KMS-11 (cell line): Measurements from ENCODE around the gene NEUROD2.

Experiments
- H2AFZ ChIP-seq: fragments of 200-600 bp; sonication (generic); 2 replicates; pipeline ENCODE4 v1.6.1; 2016; ENCODE audit warnings: antibody characterized with exemption, mixed run types, low read depth
- H3K27ac ChIP-seq: fragments of 200-600 bp; sonication (generic); 2 replicates; pipeline ENCODE4 v1.6.1; 2016; ENCODE audit warnings: mild to moderate bottlenecking, mixed run types
- H3K27me3 ChIP-seq: fragments of 200-600 bp; sonication (generic); 2 replicates; pipeline ENCODE4 v1.6.1; 2017; ENCODE audit warnings: mild to moderate bottlenecking, low read depth, mixed run types, moderate library complexity; ENCODE audit not compliant: insufficient read depth
- H3K36me3 ChIP-seq: fragments of 200-600 bp; sonication (generic); 2 replicates; pipeline ENCODE4 v1.6.1; 2017; ENCODE audit warnings: mild to moderate bottlenecking, mixed run types; ENCODE audit not compliant: insufficient read depth
- H3K4me1 ChIP-seq: fragments of 200-600 bp; sonication (generic); 2 replicates; pipeline ENCODE4 v1.6.1; 2016; ENCODE audit warnings: mild to moderate bottlenecking, low read depth, mixed run types; ENCODE audit not compliant: poor library complexity, severe bottlenecking
- H3K4me2 ChIP-seq: fragments of 200-600 bp; sonication (generic); 2 replicates; pipeline ENCODE4 v1.7.0; 2016; ENCODE audit warnings: mild to moderate bottlenecking, mixed run types
- H3K4me3 ChIP-seq: fragments of 200-600 bp; sonication (generic); IDR thresholded peaks from 2 replicates; pipeline ENCODE4 v1.6.1; 2017; ENCODE audit warnings: low read depth, low read length, mixed read lengths; ENCODE audit not compliant: insufficient read depth
- H3K79me2 ChIP-seq: fragments of 200-600 bp; sonication (generic); 2 replicates; pipeline ENCODE4 v1.6.1; 2016; ENCODE audit warnings: low read depth, mixed run types; ENCODE audit not compliant: insufficient read depth
- H3K9ac ChIP-seq: fragments of 200-600 bp; sonication (generic); 2 replicates; pipeline ENCODE4 v1.6.1; 2016; ENCODE audit warnings: mild to moderate bottlenecking, mixed run types
- H4K20me1 ChIP-seq: fragments of 200-600 bp; sonication (generic); 2 replicates; pipeline ENCODE4 v1.6.1; 2016; ENCODE audit warnings: mild to moderate bottlenecking, mixed run types; ENCODE audit not compliant: insufficient read depth
- TF ChIP-seq, protein P1 (sequence below): fragments of 200-600 bp; sonication (generic); conservative IDR thresholded peaks from 2 replicates; pipeline ENCODE4 v1.6.1; 2017; ENCODE audit warnings: low read depth, mild to moderate bottlenecking, antibody characterized with exemption, low read length, moderate library complexity, mixed read lengths

The NEUROD2 gene

DNA sequence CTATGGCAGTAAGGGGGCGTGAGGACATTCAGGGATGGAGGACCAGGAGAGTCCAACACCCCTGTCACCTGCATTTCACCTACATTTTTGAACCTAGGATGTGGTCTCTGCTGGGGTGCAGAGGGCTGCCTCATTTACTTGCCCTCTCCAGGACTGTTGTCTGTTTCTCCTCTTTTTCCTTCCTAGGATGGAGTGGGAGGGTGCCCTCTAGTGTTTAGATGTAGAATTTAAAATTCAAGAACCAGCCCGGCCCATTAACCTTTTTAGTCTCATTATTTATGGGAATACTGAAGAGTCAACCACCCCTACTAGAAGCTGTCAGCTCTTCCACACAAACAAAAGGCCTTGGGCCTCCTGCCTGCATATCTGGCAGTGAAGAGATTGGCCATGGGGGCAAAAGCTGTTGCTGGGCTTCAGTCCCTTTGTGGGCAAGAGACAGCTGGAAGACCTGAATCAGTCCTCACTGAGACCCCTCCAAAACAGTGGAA is 26.7 kb upstream of the NEUROD2 start:
- Histone ChIP-seq H3K4me1 (peaks cover 38% of the 10 kb centered on the region), H3K27ac (no peak overlapping the region), H3K9ac (no peak overlapping the region), H2AFZ (0 out of 2 replicates have a peak overlapping the region, but pooled peaks have one; percentile 5), H3K27me3 (peaks cover 4% of the 10 kb centered on the region; the same call in 1 of the 2 replicates), H3K79me2 (peaks cover 19% of the 10 kb centered on the region; the same call in 1 of the 2 replicates), H3K4me2 (no peak overlapping the region; the same call in 1 of the 2 replicates), H4K20me1 (no peaks in the 10 kb centered on the region), H3K4me3 (no peak overlapping the region), H3K36me3 (no peaks in the 10 kb centered on the region)
- TF ChIP-seq, protein P1, sequence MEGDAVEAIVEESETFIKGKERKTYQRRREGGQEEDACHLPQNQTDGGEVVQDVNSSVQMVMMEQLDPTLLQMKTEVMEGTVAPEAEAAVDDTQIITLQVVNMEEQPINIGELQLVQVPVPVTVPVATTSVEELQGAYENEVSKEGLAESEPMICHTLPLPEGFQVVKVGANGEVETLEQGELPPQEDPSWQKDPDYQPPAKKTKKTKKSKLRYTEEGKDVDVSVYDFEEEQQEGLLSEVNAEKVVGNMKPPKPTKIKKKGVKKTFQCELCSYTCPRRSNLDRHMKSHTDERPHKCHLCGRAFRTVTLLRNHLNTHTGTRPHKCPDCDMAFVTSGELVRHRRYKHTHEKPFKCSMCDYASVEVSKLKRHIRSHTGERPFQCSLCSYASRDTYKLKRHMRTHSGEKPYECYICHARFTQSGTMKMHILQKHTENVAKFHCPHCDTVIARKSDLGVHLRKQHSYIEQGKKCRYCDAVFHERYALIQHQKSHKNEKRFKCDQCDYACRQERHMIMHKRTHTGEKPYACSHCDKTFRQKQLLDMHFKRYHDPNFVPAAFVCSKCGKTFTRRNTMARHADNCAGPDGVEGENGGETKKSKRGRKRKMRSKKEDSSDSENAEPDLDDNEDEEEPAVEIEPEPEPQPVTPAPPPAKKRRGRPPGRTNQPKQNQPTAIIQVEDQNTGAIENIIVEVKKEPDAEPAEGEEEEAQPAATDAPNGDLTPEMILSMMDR: peak; percentile 99

DNA sequence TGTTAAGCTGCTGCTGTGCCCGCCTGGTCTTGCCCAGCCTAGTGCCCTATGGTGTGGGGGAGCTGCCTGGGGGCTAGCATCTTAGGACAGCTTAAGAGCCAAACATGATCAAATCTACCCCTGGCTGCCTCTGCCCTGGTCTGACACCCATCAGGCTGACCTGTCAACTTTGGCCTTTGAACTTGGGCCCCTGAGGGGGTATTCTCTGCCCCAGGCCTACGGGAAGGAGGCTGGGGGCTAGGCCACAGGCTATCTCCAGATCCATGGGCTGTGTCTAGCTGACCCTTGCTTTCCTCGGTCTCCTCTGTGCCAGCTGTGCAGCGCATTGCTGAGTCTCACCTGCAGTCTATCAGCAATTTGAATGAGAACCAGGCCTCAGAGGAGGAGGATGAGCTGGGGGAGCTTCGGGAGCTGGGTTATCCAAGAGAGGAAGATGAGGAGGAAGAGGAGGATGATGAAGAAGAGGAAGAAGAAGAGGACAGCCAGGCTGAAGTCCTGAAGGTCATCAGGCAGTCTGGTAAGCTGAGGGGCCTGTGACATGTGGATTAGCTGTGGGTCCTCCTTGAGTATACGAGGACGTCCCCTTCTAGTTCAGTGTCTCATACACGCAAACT is 26.0 kb upstream of the NEUROD2 start:
- H3K79me2 ChIP-seq: peaks cover 12% of the 10 kb centered on the region; the same call in 1 of the 2 replicates
- H3K9ac ChIP-seq: no peak overlapping the region
- H3K4me1 ChIP-seq: peaks cover 31% of the 10 kb centered on the region
- TF ChIP-seq, protein P1: no peak
- H3K27ac ChIP-seq: no peak overlapping the region
- H3K4me2 ChIP-seq: no peak overlapping the region
- no peaks in the 10 kb centered on the region for H3K36me3 ChIP-seq
- no peaks in the 10 kb centered on the region for H4K20me1 ChIP-seq
- H3K27me3 ChIP-seq: peaks cover 8% of the 10 kb centered on the region; the same call in 1 of the 2 replicates
- H2AFZ ChIP-seq: no peak overlapping the region
- H3K4me3 ChIP-seq: no peak overlapping the region

DNA sequence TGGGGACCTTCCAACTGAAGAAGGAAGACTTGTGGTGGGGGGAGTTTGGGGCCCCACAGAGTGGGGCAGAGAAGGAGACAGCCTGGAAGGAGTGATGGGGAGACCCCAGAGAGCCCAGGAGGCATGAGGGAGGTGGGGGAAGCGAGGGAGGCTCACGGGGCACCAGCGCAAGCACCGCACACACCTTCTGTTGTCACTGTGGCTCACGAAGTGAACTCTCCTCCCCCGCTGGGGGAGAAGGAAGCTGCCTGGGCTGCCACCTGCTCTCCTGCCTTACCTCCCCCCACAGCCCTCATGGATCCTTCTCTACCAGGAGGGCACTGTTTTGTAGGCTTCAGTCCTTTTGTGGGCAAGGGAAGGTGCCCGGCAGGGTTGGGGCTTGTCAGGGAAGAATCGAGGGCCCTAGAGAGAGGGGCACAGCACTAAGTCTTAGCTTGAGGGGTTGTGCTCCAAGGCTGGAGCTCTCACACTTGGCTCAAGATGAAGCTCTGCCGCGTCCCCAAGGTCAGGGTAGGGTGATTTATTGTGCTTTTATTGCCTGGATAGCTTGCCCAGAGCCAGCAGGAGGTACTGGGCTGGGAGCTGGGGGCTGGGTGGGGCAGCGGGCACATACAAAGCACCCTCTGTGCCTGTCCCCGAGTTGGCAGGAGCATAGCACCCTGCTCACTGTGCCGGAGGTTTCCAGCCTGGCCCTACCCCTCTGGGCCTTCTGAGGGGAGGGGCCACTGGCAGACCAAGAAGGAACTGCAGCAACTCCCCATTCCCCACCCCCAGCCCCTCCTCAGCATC is 24.6 kb upstream of the NEUROD2 start:
- Histone ChIP-seq H3K9ac (no peak overlapping the region), H3K27me3 (peaks cover 8% of the 10 kb centered on the region; the same call in 1 of the 2 replicates), H3K4me1 (peaks cover 20% of the 10 kb centered on the region), H4K20me1 (no peaks in the 10 kb centered on the region), H3K27ac (no peak overlapping the region), H3K79me2 (no peaks in the 10 kb centered on the region; the same call in 1 of the 2 replicates), H3K4me3 (no peak overlapping the region), H3K36me3 (no peaks in the 10 kb centered on the region), H2AFZ (no peak overlapping the region), H3K4me2 (no peak overlapping the region)
- TF ChIP-seq, protein P1: no peak

DNA sequence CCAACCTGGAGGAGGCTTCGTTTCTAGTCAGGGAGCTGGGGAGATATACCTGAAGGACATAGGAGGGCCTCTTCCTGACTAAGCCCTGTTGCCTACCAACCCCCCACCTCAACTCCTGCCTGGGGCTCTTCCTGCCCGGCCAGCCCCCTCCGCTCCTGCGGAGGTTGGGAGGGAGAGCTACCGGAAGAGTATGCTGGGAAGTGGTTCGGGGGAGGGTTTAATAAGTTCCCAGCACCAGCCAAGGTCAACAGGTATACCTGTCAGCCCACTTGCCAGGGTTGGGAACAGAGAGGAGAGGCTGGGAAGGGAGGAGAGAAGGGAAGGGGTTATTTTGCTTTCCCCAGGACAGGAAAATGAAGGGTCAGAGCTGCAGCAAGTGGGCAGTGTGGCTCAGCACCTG is 23.7 kb upstream of the NEUROD2 start:
- H3K27me3 ChIP-seq: peaks cover 8% of the 10 kb centered on the region; the same call in 1 of the 2 replicates
- peaks cover 18% of the 10 kb centered on the region for H3K4me1 ChIP-seq
- H3K9ac ChIP-seq: no peak overlapping the region
- H3K4me3 ChIP-seq: no peak overlapping the region
- TF ChIP-seq, protein P1: no peak
- no peaks in the 10 kb centered on the region for H3K79me2 ChIP-seq
- no peak overlapping the region for H2AFZ ChIP-seq
- H4K20me1 ChIP-seq: no peaks in the 10 kb centered on the region
- H3K27ac ChIP-seq: no peak overlapping the region
- H3K4me2 ChIP-seq: no peak overlapping the region
- H3K36me3 ChIP-seq: no peaks in the 10 kb centered on the region
